ENCODE results near the gene BRAT1.

GRCh38 chr7:2539031-2539911 lies 16.1 kb downstream of the BRAT1 start:
- no peak for TF ChIP-seq CTCF (IDR thresholded peaks at IDR 0.05)
- TF ChIP-seq POLR2A (IDR thresholded peaks at IDR 0.05) = no peak

All from vagina (tissue), 2 donors.